Progenitor cell of endocrine pancreas (in vitro differentiated cells): Measurements from ENCODE around the gene DIS3L2. TPM values are rescaled to one million over a fixed set of nuclear protein-coding genes. Genes with fewer than 3 reads are reported as not detected.
"Not testable (repeated sequence)": the region's sequence is repeated elsewhere in the genome, so short reads cannot be mapped to it uniquely, and the experiment has no call there.

Source experiments
- DNase-seq: peaks from one replicate; pipeline ENCODE4 v3.0.0; 2021; ENCODE audit warnings: low spot score; ENCODE audit not compliant: unreplicated experiment
- H3K27ac Mint-ChIP-seq: 2 replicates; pipeline ENCODE4 v1.8.0; 2021; ENCODE audit warnings: mild to moderate bottlenecking, moderate library complexity, mixed read lengths
- H3K27me3 Mint-ChIP-seq: 2 replicates; pipeline ENCODE4 v1.8.0; 2021; ENCODE audit warnings: mixed read lengths
- H3K36me3 Mint-ChIP-seq: 2 replicates; pipeline ENCODE4 v1.8.0; 2022; ENCODE audit warnings: mixed read lengths; ENCODE audit not compliant: insufficient read depth
- H3K4me1 Mint-ChIP-seq: 2 replicates; pipeline ENCODE4 v1.8.0; 2021; ENCODE audit warnings: low read depth, mixed read lengths
- H3K4me3 Mint-ChIP-seq: 2 replicates; pipeline ENCODE4 v1.8.0; 2021; ENCODE audit warnings: low read depth, mild to moderate bottlenecking, moderate library complexity, mixed read lengths
- H3K9me3 Mint-ChIP-seq: 2 replicates; pipeline ENCODE4 v1.8.0; 2021; ENCODE audit warnings: low read depth, mixed read lengths
- CTCF ChIP-seq: fragments of 200-600 bp; sonication (generic); IDR thresholded peaks from one replicate; pipeline ENCODE4 v1.5.0; 2021; ENCODE audit warnings: antibody characterized with exemption, mild to moderate bottlenecking; ENCODE audit not compliant: unreplicated experiment
- total RNA-seq: library from RNA; stranded (reverse); gene quantifications from 2 replicates; pipeline ENCODE4 v1.2.1, GENCODE V29; 2021

DIS3L2 gene
- total RNA-seq, 1 donor from 2014 or later = 59.3 TPM

GRCh38 chr2:231939022-231939421 is 22.5 kb upstream of the DIS3L2 start:
- H3K4me3 Mint-ChIP-seq = no peak overlapping the region
- no peak overlapping the region for H3K27ac Mint-ChIP-seq
- H3K9me3 Mint-ChIP-seq = no peaks in the 10 kb centered on the region
- no peak for DNase-seq
- TF ChIP-seq CTCF = no peak
- no peaks in the 10 kb centered on the region for H3K27me3 Mint-ChIP-seq
- H3K4me1 Mint-ChIP-seq = no peaks in the 10 kb centered on the region
- H3K36me3 Mint-ChIP-seq = no peaks in the 10 kb centered on the region

GRCh38 chr2:231940795-231941194 is 20.7 kb upstream of the DIS3L2 start:
- no peak for TF ChIP-seq CTCF
- Mint-ChIP-seq H3K27ac (no peak overlapping the region), H3K27me3 (no peaks in the 10 kb centered on the region), H3K9me3 (no peaks in the 10 kb centered on the region), H3K4me3 (no peak overlapping the region), H3K4me1 (no peaks in the 10 kb centered on the region), H3K36me3 (no peaks in the 10 kb centered on the region)
- DNase-seq = no peak

GRCh38 chr2:231941673-231942072 is 19.8 kb upstream of the DIS3L2 start:
- no peak overlapping the region for H3K4me3 Mint-ChIP-seq
- DNase-seq = no peak
- H3K27me3 Mint-ChIP-seq = no peaks in the 10 kb centered on the region
- no peak overlapping the region for H3K27ac Mint-ChIP-seq
- H3K9me3 Mint-ChIP-seq = no peaks in the 10 kb centered on the region
- H3K36me3 Mint-ChIP-seq = no peaks in the 10 kb centered on the region
- no peaks in the 10 kb centered on the region for H3K4me1 Mint-ChIP-seq
- no peak for TF ChIP-seq CTCF

GRCh38 chr2:231942180-231942579 is 19.3 kb upstream of the DIS3L2 start:
- Mint-ChIP-seq H3K9me3 (no peaks in the 10 kb centered on the region), H3K27me3 (no peaks in the 10 kb centered on the region), H3K36me3 (no peaks in the 10 kb centered on the region), H3K27ac (no peak overlapping the region), H3K4me3 (no peak overlapping the region), H3K4me1 (no peaks in the 10 kb centered on the region)
- no peak for DNase-seq
- no peak for TF ChIP-seq CTCF

GRCh38 chr2:231946241-231946814 is 15.2 kb upstream of the DIS3L2 start:
- TF ChIP-seq CTCF = no peak
- no peak overlapping the region for H3K27ac Mint-ChIP-seq
- DNase-seq = no peak
- no peak overlapping the region for H3K4me3 Mint-ChIP-seq
- no peaks in the 10 kb centered on the region for H3K4me1 Mint-ChIP-seq
- peaks cover 5% of the 10 kb centered on the region for H3K9me3 Mint-ChIP-seq
- H3K27me3 Mint-ChIP-seq = no peaks in the 10 kb centered on the region
- H3K36me3 Mint-ChIP-seq = no peaks in the 10 kb centered on the region

- H3K36me3 Mint-ChIP-seq, H3K4me3 Mint-ChIP-seq, H3K9me3 Mint-ChIP-seq, H3K4me1 Mint-ChIP-seq, DNase-seq, H3K27me3 Mint-ChIP-seq, H3K27ac Mint-ChIP-seq: not testable (repeated sequence)
Measured at GRCh38 chr2:231947112-231947511, 14.4 kb upstream of the DIS3L2 start.
